Parathyroid adenoma (tissue), 2 donors: ENCODE results near the gene SUB1.

Experiments
- H2AFZ ChIP-seq: fragments of 300-600 bp; sonication (generic); one replicate; pipeline ENCODE4 v1.7.0; 2017; ENCODE audit warnings: antibody characterized with exemption, mild to moderate bottlenecking
- H3K27ac ChIP-seq: fragments of 300-600 bp; sonication (generic); one replicate; pipeline ENCODE4 v1.7.0; 2017
- H3K27me3 ChIP-seq: fragments of 300-600 bp; sonication (generic); one replicate; pipeline ENCODE4 v1.7.0; 2017; ENCODE audit warnings: low read length; ENCODE audit not compliant: control insufficient read depth, insufficient read depth
- H3K36me3 ChIP-seq: fragments of 300-600 bp; sonication (generic); one replicate; pipeline ENCODE4 v1.7.0; 2017; ENCODE audit warnings: low read length; ENCODE audit not compliant: control insufficient read depth, insufficient read depth
- H3K4me1 ChIP-seq: fragments of 300-600 bp; sonication (generic); one replicate; pipeline ENCODE4 v1.7.0; 2017; ENCODE audit warnings: control low read depth
- H3K4me2 ChIP-seq: fragments of 300-600 bp; sonication (generic); one replicate; pipeline ENCODE4 v1.7.0; 2017; ENCODE audit warnings: low read length
- H3K4me3 ChIP-seq: fragments of 300-600 bp; sonication (generic); one replicate; pipeline ENCODE4 v1.7.0; 2017; ENCODE audit warnings: low read depth, low read length
- H3K79me2 ChIP-seq: fragments of 300-600 bp; sonication (generic); one replicate; pipeline ENCODE4 v1.7.0; 2017; ENCODE audit warnings: control low read depth
- H3K9ac ChIP-seq: fragments of 300-600 bp; sonication (generic); one replicate; pipeline ENCODE4 v1.7.0; 2017; ENCODE audit warnings: mild to moderate bottlenecking
- H3K9me3 ChIP-seq: fragments of 300-600 bp; sonication (generic); one replicate; pipeline ENCODE4 v1.7.0; 2017; ENCODE audit warnings: low read length; ENCODE audit not compliant: control insufficient read depth
- CTCF ChIP-seq: fragments of 300-600 bp; sonication (generic); IDR thresholded peaks from one replicate; pipeline ENCODE4 v1.7.0; 2017; ENCODE audit warnings: antibody characterized with exemption, mild to moderate bottlenecking
- donor health status: primary hyperparathyroidism.

The SUB1 gene

GRCh38 chr5:32638309-32638708 is 53.0 kb downstream of the SUB1 start:
- Histone ChIP-seq H3K4me2 (no peak overlapping the region), H3K27me3 (no peaks in the 10 kb centered on the region), H3K4me3 (no peak overlapping the region), H3K4me1 (no peaks in the 10 kb centered on the region), H3K9me3 (no peaks in the 10 kb centered on the region), H3K36me3 (no peaks in the 10 kb centered on the region), H2AFZ (no peak overlapping the region), H3K9ac (no peak overlapping the region), H3K27ac (no peak overlapping the region), H3K79me2 (no peaks in the 10 kb centered on the region)
- no peak for TF ChIP-seq CTCF

GRCh38 chr5:32639943-32640342 is 54.6 kb downstream of the SUB1 start:
- no peaks in the 10 kb centered on the region for H3K9me3 ChIP-seq
- H3K27me3 ChIP-seq: no peaks in the 10 kb centered on the region
- no peak for TF ChIP-seq CTCF
- no peak overlapping the region for H2AFZ ChIP-seq
- H3K36me3 ChIP-seq: no peaks in the 10 kb centered on the region
- H3K4me1 ChIP-seq: no peaks in the 10 kb centered on the region
- H3K9ac ChIP-seq: no peak overlapping the region
- H3K4me2 ChIP-seq: no peak overlapping the region
- no peak overlapping the region for H3K27ac ChIP-seq
- H3K79me2 ChIP-seq: no peaks in the 10 kb centered on the region
- no peak overlapping the region for H3K4me3 ChIP-seq

- Histone ChIP-seq H3K4me2 (no peak overlapping the region), H3K4me1 (no peaks in the 10 kb centered on the region), H3K27me3 (no peaks in the 10 kb centered on the region), H2AFZ (no peak overlapping the region), H3K4me3 (no peak overlapping the region), H3K27ac (no peak overlapping the region), H3K9ac (no peak overlapping the region), H3K36me3 (no peaks in the 10 kb centered on the region), H3K79me2 (no peaks in the 10 kb centered on the region), H3K9me3 (no peaks in the 10 kb centered on the region)
- no peak for TF ChIP-seq CTCF
Measured at GRCh38 chr5:32642276-32643002, 57.1 kb downstream of the SUB1 start.

GRCh38 chr5:32645246-32645645 is 59.9 kb downstream of the SUB1 start:
- H3K9me3 ChIP-seq: no peaks in the 10 kb centered on the region
- no peaks in the 10 kb centered on the region for H3K79me2 ChIP-seq
- no peaks in the 10 kb centered on the region for H3K27me3 ChIP-seq
- H3K4me3 ChIP-seq: no peak overlapping the region
- no peaks in the 10 kb centered on the region for H3K36me3 ChIP-seq
- no peak overlapping the region for H3K27ac ChIP-seq
- no peak overlapping the region for H3K4me2 ChIP-seq
- H3K9ac ChIP-seq: no peak overlapping the region
- no peak for TF ChIP-seq CTCF
- no peaks in the 10 kb centered on the region for H3K4me1 ChIP-seq
- no peak overlapping the region for H2AFZ ChIP-seq
